ENCODE results near the gene LGALS8.

DNA sequence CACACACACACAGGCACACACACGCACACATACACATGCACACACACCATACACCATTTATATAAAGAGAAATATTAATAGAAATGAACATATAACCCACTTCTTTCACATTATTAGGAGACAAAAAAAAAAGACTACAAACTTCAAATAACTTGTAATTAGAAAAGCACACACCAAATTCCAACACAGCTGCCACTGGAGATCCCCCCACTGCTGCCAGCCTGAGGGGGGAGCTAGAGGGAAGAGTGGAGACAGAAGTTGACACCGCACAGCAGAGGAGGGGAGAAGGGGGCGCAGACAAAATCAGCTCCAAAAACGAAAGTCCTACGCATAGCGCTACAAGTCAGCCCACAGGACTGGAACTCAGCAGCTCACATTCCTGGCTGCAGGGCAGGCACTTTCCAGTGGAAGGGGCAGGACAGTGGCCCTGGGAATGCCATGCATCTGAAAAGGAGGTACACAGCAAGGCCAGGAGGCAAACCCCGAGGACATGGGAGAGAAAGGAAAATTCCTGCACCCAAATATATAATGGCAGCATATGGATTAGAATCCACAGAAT lies 36.5 kb downstream of the LGALS8 start:
- TF ChIP-seq, protein P1, sequence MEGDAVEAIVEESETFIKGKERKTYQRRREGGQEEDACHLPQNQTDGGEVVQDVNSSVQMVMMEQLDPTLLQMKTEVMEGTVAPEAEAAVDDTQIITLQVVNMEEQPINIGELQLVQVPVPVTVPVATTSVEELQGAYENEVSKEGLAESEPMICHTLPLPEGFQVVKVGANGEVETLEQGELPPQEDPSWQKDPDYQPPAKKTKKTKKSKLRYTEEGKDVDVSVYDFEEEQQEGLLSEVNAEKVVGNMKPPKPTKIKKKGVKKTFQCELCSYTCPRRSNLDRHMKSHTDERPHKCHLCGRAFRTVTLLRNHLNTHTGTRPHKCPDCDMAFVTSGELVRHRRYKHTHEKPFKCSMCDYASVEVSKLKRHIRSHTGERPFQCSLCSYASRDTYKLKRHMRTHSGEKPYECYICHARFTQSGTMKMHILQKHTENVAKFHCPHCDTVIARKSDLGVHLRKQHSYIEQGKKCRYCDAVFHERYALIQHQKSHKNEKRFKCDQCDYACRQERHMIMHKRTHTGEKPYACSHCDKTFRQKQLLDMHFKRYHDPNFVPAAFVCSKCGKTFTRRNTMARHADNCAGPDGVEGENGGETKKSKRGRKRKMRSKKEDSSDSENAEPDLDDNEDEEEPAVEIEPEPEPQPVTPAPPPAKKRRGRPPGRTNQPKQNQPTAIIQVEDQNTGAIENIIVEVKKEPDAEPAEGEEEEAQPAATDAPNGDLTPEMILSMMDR (conservative IDR thresholded peaks at IDR 0.05) = no peak; the same call in 1 of the 2 replicates
- TF ChIP-seq ZFX (IDR thresholded peaks at IDR 0.05) = no peak
